Mesothelial cell of epicardium (in vitro differentiated cells): ENCODE data around the gene UAP1L1. TPM values are rescaled to one million over a fixed set of nuclear protein-coding genes. Genes with fewer than 3 reads are reported as not detected.
A peak's percentile ranks its signal among the peaks of the same experiment; 100 is the strongest.

Experiments used
- DNase-seq, 2 experiments: peaks; one replicate each; pipeline ENCODE4 v3.0.0; 2021; ENCODE audit warnings: low spot score in 2 of 2; ENCODE audit not compliant: unreplicated experiment in 2 of 2
- H3K27ac Mint-ChIP-seq: 2 replicates; pipeline ENCODE4 v1.8.0; 2021; ENCODE audit warnings: mixed read lengths
- H3K27me3 Mint-ChIP-seq: 2 replicates; pipeline ENCODE4 v1.8.0; 2021; ENCODE audit warnings: low read depth, mixed read lengths
- H3K36me3 Mint-ChIP-seq: 2 replicates; pipeline ENCODE4 v1.8.0; 2021; ENCODE audit warnings: mixed read lengths
- H3K4me1 Mint-ChIP-seq: 2 replicates; pipeline ENCODE4 v1.8.0; 2021; ENCODE audit warnings: mixed read lengths
- H3K4me3 Mint-ChIP-seq: 2 replicates; pipeline ENCODE4 v1.8.0; 2021; ENCODE audit warnings: mild to moderate bottlenecking, moderate library complexity, mixed read lengths
- H3K9me3 Mint-ChIP-seq: 2 replicates; pipeline ENCODE4 v1.8.0; 2021; ENCODE audit warnings: mixed read lengths
- CTCF ChIP-seq: fragments of 200-600 bp; sonication (generic); IDR thresholded peaks from one replicate; pipeline ENCODE4 v1.5.0; 2021; ENCODE audit warnings: antibody characterized with exemption; ENCODE audit not compliant: unreplicated experiment
- total RNA-seq: library from RNA; stranded (reverse); gene quantifications from 3 replicates; pipeline ENCODE4 v1.2.1, GENCODE V29; 2021

The UAP1L1 gene
- total RNA-seq, 1 donor from 2014 or later, result 5.5 TPM

DNA sequence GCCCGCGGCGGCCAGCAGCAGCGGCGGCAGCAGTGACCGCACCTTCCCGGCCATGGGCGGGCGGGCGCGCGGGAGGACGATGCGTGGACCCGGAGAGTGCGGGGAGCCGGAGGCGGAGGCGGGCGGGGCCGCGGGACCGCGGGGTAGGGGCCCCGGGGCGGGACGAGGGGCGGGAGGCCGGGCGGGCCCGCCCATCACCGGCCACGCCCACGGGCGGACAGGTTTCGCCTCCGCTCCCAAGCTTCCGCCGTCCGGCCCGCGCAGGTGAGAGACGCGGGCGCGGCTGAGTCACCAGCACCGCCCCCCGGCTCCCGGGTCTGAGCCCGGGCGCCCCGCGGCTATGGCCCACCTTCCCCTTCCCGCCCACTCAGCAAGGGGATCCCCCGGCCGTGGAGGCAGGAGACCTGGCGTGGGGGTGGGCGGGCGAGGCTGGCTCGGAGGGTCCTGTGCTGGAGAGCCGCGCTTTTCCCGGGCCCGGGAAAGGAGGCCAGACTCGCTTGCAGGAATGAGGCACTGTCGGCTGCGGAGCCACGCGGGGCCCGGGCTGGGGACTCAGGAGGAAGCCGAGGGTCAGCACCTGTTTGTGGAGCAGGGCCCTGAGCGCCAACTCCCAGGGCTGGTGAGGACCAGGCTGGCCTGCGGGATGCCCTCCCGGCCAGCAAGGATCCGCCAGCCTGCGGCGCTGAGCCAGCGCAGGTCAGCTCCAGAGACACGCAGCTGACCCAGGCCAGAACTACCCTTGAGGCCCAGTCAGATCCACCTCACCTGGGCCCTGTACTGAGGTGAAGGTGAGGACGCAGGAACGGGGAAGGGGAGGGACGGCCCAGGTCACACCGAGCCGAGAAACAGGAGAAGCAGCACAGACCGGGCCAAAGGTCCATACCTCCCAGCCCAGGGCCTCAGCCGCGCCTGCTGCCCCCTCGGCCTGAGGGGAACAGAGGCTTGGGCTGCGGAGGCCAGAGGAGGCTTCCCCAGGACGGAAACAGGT lies 23.1 kb upstream of the UAP1L1 start, which contains the start of gene ENTPD2:
Gene ENTPD2 (minus strand): TSS at position 118 of the 988 bp plus-strand sequence. CDS start 64 bp downstream, at position 54.
- peak within 1 kb of the TSS; percentile 31 for H3K4me3 Mint-ChIP-seq
- H3K36me3 Mint-ChIP-seq, result no peaks in the 10 kb centered on the region
- no peak for TF ChIP-seq CTCF
- H3K27me3 Mint-ChIP-seq, result peaks cover 86% of the 10 kb centered on the region
- no peaks in the 10 kb centered on the region for H3K9me3 Mint-ChIP-seq
- no peak for DNase-seq
- H3K27ac Mint-ChIP-seq, result no peak within 1 kb of the TSS
- H3K4me1 Mint-ChIP-seq, result peaks cover 8% of the 10 kb centered on the region

GRCh38 chr9:137054932-137055384 lies 22.4 kb upstream of the UAP1L1 start:
- Mint-ChIP-seq H3K27ac (no peak overlapping the region), H3K27me3 (peaks cover 79% of the 10 kb centered on the region), H3K36me3 (no peaks in the 10 kb centered on the region), H3K9me3 (no peaks in the 10 kb centered on the region), H3K4me3 (no peak overlapping the region), H3K4me1 (peaks cover 8% of the 10 kb centered on the region)
- no peak for DNase-seq
- TF ChIP-seq CTCF, result no peak

DNA sequence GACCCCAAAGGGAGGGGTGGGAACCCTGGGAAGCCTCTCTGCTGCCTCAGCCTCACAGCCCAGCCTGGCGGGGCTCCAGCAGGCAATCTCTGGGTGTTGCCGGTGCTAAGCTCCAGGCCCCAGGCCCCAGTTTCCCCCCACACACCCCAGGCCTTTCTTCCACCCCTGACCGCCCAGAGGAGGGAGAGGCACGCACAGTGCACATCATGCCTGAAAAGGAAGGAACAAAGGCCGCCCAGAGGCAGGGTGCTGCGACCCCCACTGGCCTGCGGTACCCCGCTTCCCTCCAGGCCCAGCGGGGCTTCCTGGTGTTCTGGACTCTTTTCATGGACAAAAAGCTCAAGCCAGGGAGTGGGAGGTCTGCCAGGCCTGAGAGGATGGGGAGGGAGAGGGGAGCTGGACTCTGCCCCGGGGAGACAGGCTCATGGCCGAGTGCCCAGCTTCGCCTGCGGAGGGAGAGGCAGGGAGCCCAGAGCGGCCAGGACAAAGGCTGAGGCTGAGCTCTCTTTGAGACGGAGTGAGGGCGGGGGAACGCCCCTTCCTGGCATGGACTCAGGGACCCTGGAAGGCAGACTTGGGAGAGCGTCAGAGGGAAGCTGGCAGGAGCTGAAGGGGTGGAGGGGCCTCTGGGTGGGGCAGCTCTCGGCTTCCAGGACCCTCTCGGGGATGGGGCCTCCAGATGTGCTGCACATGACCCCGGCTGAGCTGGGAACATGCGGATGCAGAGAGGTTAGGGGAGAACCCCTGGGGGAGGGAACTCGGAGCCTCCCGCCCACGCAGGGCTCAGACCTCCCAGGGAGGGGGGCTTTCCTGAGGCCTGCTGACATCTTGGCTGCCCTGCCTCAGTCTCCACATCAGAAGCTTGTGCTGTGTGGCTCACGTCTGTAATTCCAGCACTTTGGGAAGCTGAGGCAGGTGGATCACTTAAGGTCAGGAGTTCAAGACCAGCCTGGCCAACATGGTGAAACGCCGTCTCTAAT lies 21.6 kb upstream of the UAP1L1 start:
- Mint-ChIP-seq H3K4me1 (peaks cover 8% of the 10 kb centered on the region), H3K27ac (no peak overlapping the region), H3K36me3 (no peaks in the 10 kb centered on the region), H3K4me3 (peak overlapping the region; percentile 22), H3K9me3 (no peaks in the 10 kb centered on the region), H3K27me3 (peaks cover 79% of the 10 kb centered on the region)
- peak in 1 of 2 experiments; percentile 64 for DNase-seq
- TF ChIP-seq CTCF, result no peak

DNA sequence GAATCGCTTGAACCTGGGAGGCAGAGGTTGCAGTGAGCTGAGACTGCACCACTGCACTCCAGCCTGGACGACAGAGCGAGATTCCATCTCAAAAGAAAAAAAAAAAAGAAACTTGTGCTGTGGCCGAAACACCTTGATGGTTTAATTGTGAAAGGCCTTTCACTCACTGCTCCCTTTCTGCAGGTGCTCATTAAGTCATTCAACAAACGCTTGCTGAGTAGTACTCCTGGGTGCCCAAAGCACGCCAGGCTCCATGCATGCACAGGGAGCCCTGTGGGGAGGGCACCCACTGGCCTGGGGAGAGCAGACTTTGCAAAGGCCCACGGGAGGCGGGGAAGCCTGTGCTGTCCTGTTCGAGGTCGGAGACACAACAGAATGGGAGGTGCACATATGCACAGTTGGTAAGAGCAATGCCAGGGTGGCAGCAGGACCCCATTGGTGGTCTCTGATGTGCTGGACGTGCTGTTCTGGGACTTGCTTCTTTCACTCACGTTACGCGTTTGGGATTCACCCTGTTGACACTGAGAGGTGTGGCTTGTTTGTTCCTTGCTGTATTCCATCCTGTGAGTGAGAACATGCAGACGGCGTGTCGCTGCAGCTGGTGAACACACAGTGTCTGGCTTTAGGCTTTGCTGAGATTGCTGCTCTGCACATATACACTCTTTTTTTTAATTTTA lies 20.4 kb upstream of the UAP1L1 start:
- H3K36me3 Mint-ChIP-seq, result no peaks in the 10 kb centered on the region
- no peaks in the 10 kb centered on the region for H3K9me3 Mint-ChIP-seq
- peaks cover 8% of the 10 kb centered on the region for H3K4me1 Mint-ChIP-seq
- no peak overlapping the region for H3K27ac Mint-ChIP-seq
- H3K4me3 Mint-ChIP-seq, result no peak overlapping the region
- H3K27me3 Mint-ChIP-seq, result peaks cover 69% of the 10 kb centered on the region
- TF ChIP-seq CTCF, result no peak
- DNase-seq, result no peak

DNA sequence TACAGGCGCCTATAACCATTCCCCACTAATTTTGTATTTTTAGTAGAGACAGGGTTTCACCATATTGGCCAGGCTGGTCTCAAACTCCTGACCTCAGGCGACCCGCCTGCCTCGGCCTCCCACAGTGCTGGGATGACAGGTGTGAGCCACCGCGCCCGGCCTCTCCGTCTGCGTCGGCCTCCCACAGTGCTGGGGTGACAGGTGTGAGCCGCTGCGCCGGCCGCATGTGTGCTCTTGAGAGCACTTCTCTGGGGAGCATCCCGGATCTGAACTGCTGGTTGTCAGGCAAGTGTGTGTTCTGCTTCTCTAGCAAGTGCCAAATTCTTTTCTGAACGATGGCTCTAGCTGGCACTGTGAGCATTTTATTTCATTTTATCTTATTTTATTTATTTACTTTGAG lies 19.8 kb upstream of the UAP1L1 start:
- DNase-seq, result no peak
- no peak overlapping the region for H3K27ac Mint-ChIP-seq
- H3K9me3 Mint-ChIP-seq, result no peaks in the 10 kb centered on the region
- no peak for TF ChIP-seq CTCF
- peaks cover 67% of the 10 kb centered on the region for H3K27me3 Mint-ChIP-seq
- no peak overlapping the region for H3K4me3 Mint-ChIP-seq
- H3K4me1 Mint-ChIP-seq, result peaks cover 8% of the 10 kb centered on the region
- H3K36me3 Mint-ChIP-seq, result no peaks in the 10 kb centered on the region
